Transverse colon (tissue), 4 donors: ENCODE results near the gene RAP2B. TPM values are rescaled to one million over a fixed set of nuclear protein-coding genes. Genes with fewer than 3 reads are reported as not detected.
"Not testable (repeated sequence)": the region's sequence is repeated elsewhere in the genome, so short reads cannot be mapped to it uniquely, and the experiment has no call there.

Source experiments
- DNase-seq: peaks from one replicate; pipeline ENCODE4 v3.0.0-alpha.2; 2019
- H3K27ac ChIP-seq, 4 donors: fragments of 200-600 bp; sonication (generic); 2 replicates each; pipeline ENCODE4 v1.5.1; 2016 to 2018; ENCODE audit warnings: inconsistent platforms in 4 of 4
- H3K27me3 ChIP-seq: fragments of 200-600 bp; sonication (generic); 2 replicates; pipeline ENCODE4 v1.5.1; 2017; ENCODE audit warnings: inconsistent platforms
- H3K36me3 ChIP-seq, 4 donors: fragments of 200-600 bp; sonication (generic); 2 replicates each; pipeline ENCODE4 v1.5.1; 2017 to 2019; ENCODE audit warnings: inconsistent platforms in 4 of 4
- H3K4me1 ChIP-seq, 4 donors: fragments of 200-600 bp; sonication (generic); 2 replicates each; pipeline ENCODE4 v1.5.1; 2017 to 2020; ENCODE audit warnings: inconsistent platforms in 4 of 4
- H3K4me3 ChIP-seq, 4 donors: fragments of 200-600 bp; sonication (generic); 1 replicate in 1 of 4; 2 replicates in 3 of 4; pipeline versions ENCODE4 v1.5.1 to v1.6.1; 2017 to 2019; ENCODE audit warnings: inconsistent platforms in 4 of 4
- H3K9me3 ChIP-seq, 2 donors: fragments of 200-600 bp; sonication (generic); 2 replicates each; pipeline ENCODE4 v1.5.1; 2017 to 2019; ENCODE audit warnings: inconsistent platforms in 2 of 2
- EP300 ChIP-seq: sonication (generic); formaldehyde crosslinking; IDR thresholded peaks from one replicate; pipeline ENCODE4 v1.6.1; 2017; ENCODE audit warnings: antibody characterized with exemption, low read depth
- POLR2A ChIP-seq: fragments of 450-650 bp; IDR thresholded peaks from one replicate; pipeline ENCODE4 v1.6.1; 2016; ENCODE audit warnings: antibody characterized with exemption, mild to moderate bottlenecking, moderate library complexity
- POLR2AphosphoS5 ChIP-seq, 3 donors: sonication (generic); formaldehyde crosslinking; IDR thresholded peaks; one replicate each; pipeline ENCODE4 v1.6.1; 2016; ENCODE audit warnings: antibody characterized with exemption in 3 of 3
- WGBS, 2 donors: methylation state at CpG; one replicate each; pipeline ENCODE4 v1.1.5; 2018; ENCODE audit warnings: low coverage in 1 of 2; 5-methylcytosine and 5-hydroxymethylcytosine counted together
- in situ Hi-C, 4 donors: fragments of 200-750 bp; cut with MboI; loops; one replicate each; pipeline versions ENCODE4 v1.15.0 to v1.15.1; 2017; ENCODE audit warnings: low sequenced_read_pairs in 3 of 4, low pct_ligation_motif_present in 1 of 4, low pct_unique_long_range_greater_than_20kb in 1 of 4
- intact Hi-C: fragments of 100-400 bp; cut with DNase I; formaldehyde crosslinking; loops from one replicate; pipeline ENCODE4 v1.15.1; 2023; ENCODE audit warnings: low total_unique reads
- total RNA-seq, 4 donors: library from RNA; depleted of rRNA; stranded (reverse); fragments of >200 nt; gene quantifications; one replicate each; pipeline ENCODE4 v1.1.0, GENCODE V29; 2016
- TF ChIP-seq, protein P1 (sequence below), 5 experiments: fragments of 200-600 bp in 3 of 5; fragments of 450-650 bp in 2 of 5; sonication (generic) in 3 of 5; IDR thresholded peaks; 1 replicate in 2 of 5; 2 replicates in 3 of 5; pipeline ENCODE4 v1.5.1; 2016 to 2017; ENCODE audit warnings: antibody characterized with exemption in 5 of 5, inconsistent platforms in 3 of 5, mild to moderate bottlenecking in 2 of 5, moderate library complexity in 1 of 5

The RAP2B gene
- 10 to 100 TPM in 3 of 4 donors, 1 to 10 TPM in 1; 9.8 to 22.8 (median 11.2) TPM for total RNA-seq

GRCh38 chr3:153161714-153162512 is at the start of gene RAP2B:
TSS of gene RAP2B (plus strand) at chr3:153162226. CDS start at chr3:153162694, 468 bp downstream.
- intact Hi-C loops (no loop called here), in situ Hi-C loops (loop anchor here in 1 of 4 donors (10.0 kb wide), 1 partner anchor 117 kb away; no protein-coding TSS in a partner anchor)
- TF ChIP-seq POLR2A: peak; percentile 94
- no peak for TF ChIP-seq EP300
- TF ChIP-seq, protein P1, sequence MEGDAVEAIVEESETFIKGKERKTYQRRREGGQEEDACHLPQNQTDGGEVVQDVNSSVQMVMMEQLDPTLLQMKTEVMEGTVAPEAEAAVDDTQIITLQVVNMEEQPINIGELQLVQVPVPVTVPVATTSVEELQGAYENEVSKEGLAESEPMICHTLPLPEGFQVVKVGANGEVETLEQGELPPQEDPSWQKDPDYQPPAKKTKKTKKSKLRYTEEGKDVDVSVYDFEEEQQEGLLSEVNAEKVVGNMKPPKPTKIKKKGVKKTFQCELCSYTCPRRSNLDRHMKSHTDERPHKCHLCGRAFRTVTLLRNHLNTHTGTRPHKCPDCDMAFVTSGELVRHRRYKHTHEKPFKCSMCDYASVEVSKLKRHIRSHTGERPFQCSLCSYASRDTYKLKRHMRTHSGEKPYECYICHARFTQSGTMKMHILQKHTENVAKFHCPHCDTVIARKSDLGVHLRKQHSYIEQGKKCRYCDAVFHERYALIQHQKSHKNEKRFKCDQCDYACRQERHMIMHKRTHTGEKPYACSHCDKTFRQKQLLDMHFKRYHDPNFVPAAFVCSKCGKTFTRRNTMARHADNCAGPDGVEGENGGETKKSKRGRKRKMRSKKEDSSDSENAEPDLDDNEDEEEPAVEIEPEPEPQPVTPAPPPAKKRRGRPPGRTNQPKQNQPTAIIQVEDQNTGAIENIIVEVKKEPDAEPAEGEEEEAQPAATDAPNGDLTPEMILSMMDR (IDR thresholded peaks at IDR 0.05): peak in 1 of 5 experiments; percentile 25
- TF ChIP-seq POLR2AphosphoS5 (IDR thresholded peaks at IDR 0.05): peak; percentile 98 to 99 (median 99)
- no peaks in the 10 kb centered on the region for H3K27me3 ChIP-seq
- 0% methylated on average over 81 of the region's 91 CpGs; no CpG with 5 or more reads in 1 of the 2 donors for WGBS, 2 donors
- H3K27ac ChIP-seq: peak within 1 kb of the TSS; percentile 91 to 98 (median 98)
- H3K4me1 ChIP-seq: peaks cover 6 to 36% (median 29%) of the 10 kb centered on the region in 4 donors
- peak within 1 kb of the TSS; percentile 58 to 96 (median 86) for H3K4me3 ChIP-seq
- H3K36me3 ChIP-seq: no peaks in the 10 kb centered on the region
- H3K9me3 ChIP-seq: no peaks in the 10 kb centered on the region
- peak; percentile 99 for DNase-seq

GRCh38 chr3:153113541-153113940 is 48.5 kb upstream of the RAP2B start:
- intact Hi-C loops: no loop called here
- TF ChIP-seq POLR2AphosphoS5 (IDR thresholded peaks at IDR 0.05) (no peak), EP300 (no peak), POLR2A (no peak)
- TF ChIP-seq, protein P1 (IDR thresholded peaks at IDR 0.05): no peak

DNA sequence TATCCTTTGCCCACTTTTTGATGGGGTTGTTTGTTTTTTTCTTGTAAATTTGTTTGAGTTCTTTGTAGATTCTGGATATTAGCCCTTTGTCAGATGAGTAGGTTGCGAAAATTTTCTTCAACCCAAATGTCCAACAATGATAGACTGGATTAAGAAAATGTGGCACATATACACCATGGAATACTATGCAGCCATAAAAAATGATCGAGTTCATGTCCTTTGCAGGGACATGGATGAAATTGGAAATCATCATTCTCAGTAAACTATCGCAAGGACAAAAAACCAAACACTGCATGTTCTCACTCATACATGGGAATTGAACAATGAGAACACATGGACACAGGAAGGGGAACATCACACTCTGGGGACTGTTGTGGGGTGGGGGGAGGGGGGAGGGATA is 47.8 kb upstream of the RAP2B start:
- H3K4me3 ChIP-seq, in situ Hi-C loops, intact Hi-C loops, H3K27me3 ChIP-seq, H3K27ac ChIP-seq, DNase-seq, H3K4me1 ChIP-seq, H3K9me3 ChIP-seq, H3K36me3 ChIP-seq: not testable (repeated sequence)
- 90 to 93% methylated on average over 3 of the region's 3 CpGs for WGBS, 2 donors

More at GRCh38 chr3:153113541-153113940, 48.5 kb upstream of the RAP2B start:
- Histone ChIP-seq H3K4me1 (no peaks in the 10 kb centered on the region), H3K27ac (no peak overlapping the region), H3K27me3 (no peaks in the 10 kb centered on the region), H3K36me3 (no peaks in the 10 kb centered on the region), H3K4me3 (no peak overlapping the region), H3K9me3 (no peaks in the 10 kb centered on the region)
- WGBS, 2 donors: 63 to 87% methylated on average over 2 to 4 of the region's 4 CpGs
- DNase-seq: no peak
- in situ Hi-C loops: no loop called here

- intact Hi-C loops: no loop called here
- no peak for TF ChIP-seq POLR2A
- TF ChIP-seq, protein P1 (IDR thresholded peaks at IDR 0.05): no peak
- TF ChIP-seq EP300: no peak
- no peak for TF ChIP-seq POLR2AphosphoS5 (IDR thresholded peaks at IDR 0.05)
- 90 to 93% methylated on average over 1 to 4 of the region's 4 CpGs for WGBS, 2 donors
- Histone ChIP-seq H3K27me3 (no peaks in the 10 kb centered on the region), H3K4me3 (no peak overlapping the region), H3K27ac (no peak overlapping the region), H3K9me3 (no peaks in the 10 kb centered on the region), H3K4me1 (no peaks in the 10 kb centered on the region), H3K36me3 (no peaks in the 10 kb centered on the region)
- in situ Hi-C loops: no loop called here
- DNase-seq: no peak
These were observed 46.7 kb upstream of the RAP2B start for GRCh38 chr3:153115326-153115725.
